HepG2 (cell line): Measurements from ENCODE around the gene CFAP43. TPM values are rescaled to one million over a fixed set of nuclear protein-coding genes. Genes with fewer than 3 reads are reported as not detected.
A peak's percentile ranks its signal among the peaks of the same experiment; 100 is the strongest.

ENCODE experiments used
- CENPBD1 ChIP-seq: sonication (generic); formaldehyde crosslinking; IDR thresholded peaks from 2 replicates; pipeline ENCODE4 v1.8.0; 2022; ENCODE audit warnings: missing genetic modification reagents, low read depth, mild to moderate bottlenecking, borderline replicate concordance
- HNRNPH1 ChIP-seq: fragments of 200-400 bp; formaldehyde crosslinking; optimal IDR thresholded peaks from 2 replicates; pipeline ENCODE3; 2017; ENCODE audit warnings: mild to moderate bottlenecking, low read depth, low read length
- TAF15 ChIP-seq: fragments of 200-400 bp; formaldehyde crosslinking; IDR thresholded peaks from one replicate; pipeline ENCODE4 v1.6.1; 2018; ENCODE audit warnings: mild to moderate bottlenecking, low read depth, low read length; ENCODE audit not compliant: poor library complexity, severe bottlenecking
- TSC22D2 ChIP-seq: sonication (generic); formaldehyde crosslinking; IDR thresholded peaks from 2 replicates; pipeline ENCODE4 v1.5.1; 2020; ENCODE audit warnings: missing genetic modification reagents, mild to moderate bottlenecking, borderline replicate concordance
- ZBTB21 ChIP-seq: sonication (generic); formaldehyde crosslinking; IDR thresholded peaks from 2 replicates; pipeline ENCODE4 v1.4.0; 2020; ENCODE audit warnings: missing genetic modification reagents
- ZBTB42 ChIP-seq: sonication (generic); formaldehyde crosslinking; IDR thresholded peaks from 2 replicates; pipeline ENCODE4 v1.5.0; 2020; ENCODE audit warnings: mild to moderate bottlenecking, missing genetic modification reagents
- ZFYVE20 ChIP-seq: sonication (generic); formaldehyde crosslinking; IDR thresholded peaks from 2 replicates; pipeline ENCODE4 v1.8.0; 2023; ENCODE audit warnings: low read depth, mild to moderate bottlenecking, moderate library complexity, missing genetic modification reagents, borderline replicate concordance
- ZMYM4 ChIP-seq: sonication (generic); formaldehyde crosslinking; IDR thresholded peaks from 2 replicates; pipeline ENCODE4 v1.8.1; 2023; ENCODE audit warnings: mild to moderate bottlenecking, missing genetic modification reagents
- ZNF280D ChIP-seq: sonication (generic); formaldehyde crosslinking; IDR thresholded peaks from 2 replicates; pipeline ENCODE4 v1.5.1; 2020; ENCODE audit warnings: mild to moderate bottlenecking, missing genetic modification reagents
- ZNF589 ChIP-seq: sonication (generic); formaldehyde crosslinking; conservative IDR thresholded peaks from 2 replicates; pipeline ENCODE4 v1.8.0; 2022; ENCODE audit warnings: mild to moderate bottlenecking, moderate library complexity, missing genetic modification reagents
- ZNF749 ChIP-seq: sonication (generic); formaldehyde crosslinking; IDR thresholded peaks from 2 replicates; pipeline ENCODE4 v1.8.0; 2022; ENCODE audit warnings: mild to moderate bottlenecking, missing genetic modification reagents, moderate library complexity, borderline replicate concordance
- ZSCAN21 ChIP-seq: sonication (generic); formaldehyde crosslinking; IDR thresholded peaks from 2 replicates; pipeline ENCODE4 v1.8.0; 2022; ENCODE audit warnings: mild to moderate bottlenecking, missing genetic modification reagents, moderate library complexity, borderline replicate concordance
- polyA plus RNA-seq, 8 experiments: library from polyadenylated mRNA; depleted of rRNA in 3 of 8; stranded (reverse) in 7 of 8; unstranded in 1 of 8; fragments of >200 nt; fragmentation: Illumina TruSeq in 4 of 8; extraction: Trizol in 4 of 8; gene quantifications; 2 replicates each; pipeline versions ENCODE4 v1.2.1 to v1.2.3, GENCODE V29; 2011 to 2016; ENCODE audit warnings: low read depth in 4 of 8, missing spikeins in 1 of 8, mixed read lengths in 1 of 8; ENCODE audit not compliant: insufficient read depth in 1 of 8
- total RNA-seq, 5 experiments: library from RNA; depleted of rRNA; stranded (reverse); fragments of >200 nt; fragmentation: Illumina TruSeq; extraction: Trizol; gene quantifications; 2 replicates each; pipeline ENCODE4 v1.2.3, GENCODE V29; 2016; ENCODE audit warnings: low read depth in 1 of 5
- TF ChIP-seq, protein P1 (sequence below): sonication (generic); formaldehyde crosslinking; IDR thresholded peaks from 2 replicates; pipeline ENCODE4 v1.5.1; 2020; ENCODE audit warnings: missing genetic modification reagents, mild to moderate bottlenecking, borderline replicate concordance
- TF ChIP-seq, protein P2 (sequence below): sonication (generic); formaldehyde crosslinking; IDR thresholded peaks from 2 replicates; pipeline ENCODE4 v1.4.0; 2020; ENCODE audit warnings: missing genetic modification reagents
- TF ChIP-seq, protein P3 (sequence below): IDR thresholded peaks from 2 replicates; pipeline ENCODE4 v1.6.1; 2012; ENCODE audit warnings: low read length, improper control_type of control experiment
- TF ChIP-seq, protein P4 (sequence below), 2 experiments: sonication (generic) in 1 of 2; formaldehyde crosslinking in 1 of 2; IDR thresholded peaks; 2 replicates each; pipeline versions ENCODE4 v1.4.0 to v1.6.1; 2016 to 2020; ENCODE audit warnings: borderline replicate concordance in 1 of 2, low read depth in 1 of 2, mild to moderate bottlenecking in 1 of 2, missing genetic modification reagents in 1 of 2

The CFAP43 gene
- total and polyA plus RNA-seq, 2 of the 13 experiments (the other 11 are each of a cell fraction or from before 2014, with no cell fraction given), result 0.24 to 0.38 TPM

DNA sequence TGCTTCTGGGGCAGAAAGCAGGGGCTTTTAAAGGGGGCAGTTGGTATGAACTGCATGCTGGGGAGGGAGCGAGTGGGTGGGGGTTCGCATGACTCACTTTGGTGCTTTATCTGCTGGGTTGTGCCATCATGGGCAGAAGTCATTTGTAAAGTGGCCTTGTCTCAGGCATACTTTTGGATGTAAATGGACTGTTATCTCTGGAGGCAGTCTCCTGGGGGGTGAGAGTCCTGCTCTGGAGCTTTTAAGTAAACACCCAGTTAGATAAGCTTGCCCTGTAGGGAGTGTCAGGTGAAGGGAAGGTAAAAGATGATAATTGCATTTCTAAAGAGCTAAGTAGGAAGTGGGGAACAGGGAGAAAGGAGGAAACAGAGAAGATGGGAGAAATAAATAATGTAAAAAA, 20.9 kb upstream of the CFAP43 start (continued):
- TF ChIP-seq TSC22D2 (CRISPR knock-in tag), result no peak
- TF ChIP-seq ZSCAN21, result no peak
- no peak for TF ChIP-seq ZFYVE20 (CRISPR knock-in tag)
- 0 out of 2 replicates have a peak, but pooled peaks have one; percentile 52 for TF ChIP-seq ZBTB21 (CRISPR knock-in tag)
- TF ChIP-seq ZNF280D (CRISPR knock-in tag), result no peak
- peak; percentile 85 for TF ChIP-seq ZMYM4 (CRISPR knock-in tag)
- TF ChIP-seq, protein P1, sequence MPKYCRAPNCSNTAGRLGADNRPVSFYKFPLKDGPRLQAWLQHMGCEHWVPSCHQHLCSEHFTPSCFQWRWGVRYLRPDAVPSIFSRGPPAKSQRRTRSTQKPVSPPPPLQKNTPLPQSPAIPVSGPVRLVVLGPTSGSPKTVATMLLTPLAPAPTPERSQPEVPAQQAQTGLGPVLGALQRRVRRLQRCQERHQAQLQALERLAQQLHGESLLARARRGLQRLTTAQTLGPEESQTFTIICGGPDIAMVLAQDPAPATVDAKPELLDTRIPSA, result no peak
- TF ChIP-seq ZNF589 (CRISPR knock-in tag), result no peak
- TF ChIP-seq, protein P2, sequence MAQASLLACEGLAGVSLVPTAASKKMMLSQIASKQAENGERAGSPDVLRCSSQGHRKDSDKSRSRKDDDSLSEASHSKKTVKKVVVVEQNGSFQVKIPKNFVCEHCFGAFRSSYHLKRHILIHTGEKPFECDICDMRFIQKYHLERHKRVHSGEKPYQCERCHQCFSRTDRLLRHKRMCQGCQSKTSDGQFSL (CRISPR knock-in tag), result peak; percentile 66; the same call in 1 of the 2 replicates
- TF ChIP-seq ZBTB42 (CRISPR knock-in tag), result no peak
- TF ChIP-seq ZNF749 (CRISPR knock-in tag), result no peak
- no peak for TF ChIP-seq HNRNPH1
- no peak for TF ChIP-seq TAF15
- TF ChIP-seq, protein P3, sequence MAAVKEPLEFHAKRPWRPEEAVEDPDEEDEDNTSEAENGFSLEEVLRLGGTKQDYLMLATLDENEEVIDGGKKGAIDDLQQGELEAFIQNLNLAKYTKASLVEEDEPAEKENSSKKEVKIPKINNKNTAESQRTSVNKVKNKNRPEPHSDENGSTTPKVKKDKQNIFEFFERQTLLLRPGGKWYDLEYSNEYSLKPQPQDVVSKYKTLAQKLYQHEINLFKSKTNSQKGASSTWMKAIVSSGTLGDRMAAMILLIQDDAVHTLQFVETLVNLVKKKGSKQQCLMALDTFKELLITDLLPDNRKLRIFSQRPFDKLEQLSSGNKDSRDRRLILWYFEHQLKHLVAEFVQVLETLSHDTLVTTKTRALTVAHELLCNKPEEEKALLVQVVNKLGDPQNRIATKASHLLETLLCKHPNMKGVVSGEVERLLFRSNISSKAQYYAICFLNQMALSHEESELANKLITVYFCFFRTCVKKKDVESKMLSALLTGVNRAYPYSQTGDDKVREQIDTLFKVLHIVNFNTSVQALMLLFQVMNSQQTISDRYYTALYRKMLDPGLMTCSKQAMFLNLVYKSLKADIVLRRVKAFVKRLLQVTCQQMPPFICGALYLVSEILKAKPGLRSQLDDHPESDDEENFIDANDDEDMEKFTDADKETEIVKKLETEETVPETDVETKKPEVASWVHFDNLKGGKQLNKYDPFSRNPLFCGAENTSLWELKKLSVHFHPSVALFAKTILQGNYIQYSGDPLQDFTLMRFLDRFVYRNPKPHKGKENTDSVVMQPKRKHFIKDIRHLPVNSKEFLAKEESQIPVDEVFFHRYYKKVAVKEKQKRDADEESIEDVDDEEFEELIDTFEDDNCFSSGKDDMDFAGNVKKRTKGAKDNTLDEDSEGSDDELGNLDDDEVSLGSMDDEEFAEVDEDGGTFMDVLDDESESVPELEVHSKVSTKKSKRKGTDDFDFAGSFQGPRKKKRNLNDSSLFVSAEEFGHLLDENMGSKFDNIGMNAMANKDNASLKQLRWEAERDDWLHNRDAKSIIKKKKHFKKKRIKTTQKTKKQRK, result no peak
- no peak for TF ChIP-seq CENPBD1 (CRISPR knock-in tag)
- TF ChIP-seq, protein P4, sequence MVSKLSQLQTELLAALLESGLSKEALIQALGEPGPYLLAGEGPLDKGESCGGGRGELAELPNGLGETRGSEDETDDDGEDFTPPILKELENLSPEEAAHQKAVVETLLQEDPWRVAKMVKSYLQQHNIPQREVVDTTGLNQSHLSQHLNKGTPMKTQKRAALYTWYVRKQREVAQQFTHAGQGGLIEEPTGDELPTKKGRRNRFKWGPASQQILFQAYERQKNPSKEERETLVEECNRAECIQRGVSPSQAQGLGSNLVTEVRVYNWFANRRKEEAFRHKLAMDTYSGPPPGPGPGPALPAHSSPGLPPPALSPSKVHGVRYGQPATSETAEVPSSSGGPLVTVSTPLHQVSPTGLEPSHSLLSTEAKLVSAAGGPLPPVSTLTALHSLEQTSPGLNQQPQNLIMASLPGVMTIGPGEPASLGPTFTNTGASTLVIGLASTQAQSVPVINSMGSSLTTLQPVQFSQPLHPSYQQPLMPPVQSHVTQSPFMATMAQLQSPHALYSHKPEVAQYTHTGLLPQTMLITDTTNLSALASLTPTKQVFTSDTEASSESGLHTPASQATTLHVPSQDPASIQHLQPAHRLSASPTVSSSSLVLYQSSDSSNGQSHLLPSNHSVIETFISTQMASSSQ (IDR thresholded peaks at IDR 0.05; ENCODE audit: low read depth), result 0 out of 2 replicates have a peak, but pooled peaks have one; percentile 29
- TF ChIP-seq, protein P4 (CRISPR knock-in tag; IDR thresholded peaks at IDR 0.05; ENCODE audit: borderline replicate concordance), result peak; percentile 73; the same call in 1 of the 2 replicates
